GM12891 (cell line): ENCODE measurements around the gene KCNMA1.

ENCODE experiments used
- DNase-seq: peaks from one replicate; pipeline ENCODE4 v3.0.0; 2011; ENCODE audit warnings: low spot score; ENCODE audit not compliant: insufficient read length
- FAIRE-seq: peaks from 2 replicates; lab custom pipeline; 2011; peaks lifted over from hg19 to GRCh38; lab: Jason Lieb, UNC
- PAX5 ChIP-seq: IDR thresholded peaks from 2 replicates; pipeline ENCODE4 v1.6.1; 2011; ENCODE audit warnings: low read length, moderate library complexity, mild to moderate bottlenecking; ENCODE audit not compliant: insufficient read depth, severe bottlenecking
- POLR2A ChIP-seq: IDR thresholded peaks from 2 replicates; pipeline ENCODE4 v1.6.1; 2011; ENCODE audit warnings: low read depth, low read length, control low read depth
- POLR2AphosphoS5 ChIP-seq: IDR thresholded peaks from 2 replicates; pipeline ENCODE4 v1.6.1; 2011; ENCODE audit warnings: low read depth, low read length, control low read depth
- POU2F2 ChIP-seq: IDR thresholded peaks from 2 replicates; pipeline ENCODE4 v1.6.1; 2011; ENCODE audit warnings: low read depth, mild to moderate bottlenecking, control low read depth, low read length, moderate library complexity
- SPI1 ChIP-seq: IDR thresholded peaks from 2 replicates; pipeline ENCODE4 v1.6.1; 2011; ENCODE audit warnings: low read depth, low read length, control low read depth
- TAF1 ChIP-seq: IDR thresholded peaks from 2 replicates; pipeline ENCODE4 v1.6.1; 2011; ENCODE audit warnings: low read depth, low read length, control low read depth

The KCNMA1 gene

DNA sequence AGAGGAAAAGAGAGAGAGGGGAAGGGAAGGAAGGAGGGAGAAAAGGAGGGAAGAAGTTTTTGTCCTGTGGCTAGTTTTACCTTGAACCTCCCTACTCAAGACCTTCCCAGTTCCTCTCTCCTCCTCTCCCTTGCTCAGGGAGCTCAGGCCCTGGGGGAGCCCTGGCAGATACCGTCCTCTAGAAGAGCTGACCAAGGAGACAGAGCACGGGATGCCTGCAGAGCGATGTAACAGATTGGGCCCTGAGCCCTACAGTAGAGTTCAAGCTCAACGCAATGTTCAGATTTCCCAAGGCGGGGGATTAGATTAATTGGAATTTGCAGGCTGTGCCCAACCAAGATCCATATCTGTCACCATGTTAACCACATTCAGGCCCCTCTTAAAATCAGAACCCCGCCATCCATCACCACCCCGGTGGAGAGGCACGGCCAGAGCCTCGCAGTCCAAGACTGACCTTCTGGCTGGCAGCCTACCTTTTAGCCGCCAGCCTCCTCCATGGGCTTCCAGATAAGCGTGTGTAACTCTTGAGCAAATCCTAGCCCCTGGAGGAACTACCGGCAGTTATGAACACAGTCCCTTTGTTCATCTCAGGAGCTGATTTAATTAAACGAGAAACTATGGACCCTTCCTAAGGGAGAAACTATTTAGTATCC, 70.6 kb downstream of the KCNMA1 start:
- FAIRE-seq = no peak
- DNase-seq = no peak
- TF ChIP-seq POU2F2 (no peak), SPI1 (no peak), TAF1 (no peak), POLR2A (no peak), PAX5 (no peak), POLR2AphosphoS5 (no peak)

DNA sequence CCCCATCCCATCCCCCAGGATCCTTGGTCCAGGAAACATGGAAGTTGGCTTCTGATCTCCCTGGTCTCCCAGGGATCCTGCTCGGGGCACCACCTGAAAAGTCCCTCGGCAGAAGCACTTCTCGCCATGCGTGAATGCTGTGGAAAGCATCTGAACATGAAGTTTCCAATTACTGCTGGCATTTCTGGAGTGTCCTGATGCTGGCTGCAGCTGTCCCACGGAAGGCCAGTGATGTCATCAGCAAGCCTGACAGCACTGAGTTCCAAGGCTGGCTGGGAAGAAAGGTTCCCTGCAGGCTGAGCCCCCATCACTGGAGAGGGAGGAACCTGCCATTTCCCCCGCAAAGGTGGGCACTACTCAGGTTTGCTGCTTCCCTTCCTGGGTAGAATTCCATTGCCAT, 71.4 kb downstream of the KCNMA1 start:
- no peak for FAIRE-seq
- no peak for DNase-seq
- TF ChIP-seq POU2F2 (no peak), SPI1 (no peak), PAX5 (no peak), POLR2AphosphoS5 (no peak), TAF1 (no peak), POLR2A (no peak)

DNA sequence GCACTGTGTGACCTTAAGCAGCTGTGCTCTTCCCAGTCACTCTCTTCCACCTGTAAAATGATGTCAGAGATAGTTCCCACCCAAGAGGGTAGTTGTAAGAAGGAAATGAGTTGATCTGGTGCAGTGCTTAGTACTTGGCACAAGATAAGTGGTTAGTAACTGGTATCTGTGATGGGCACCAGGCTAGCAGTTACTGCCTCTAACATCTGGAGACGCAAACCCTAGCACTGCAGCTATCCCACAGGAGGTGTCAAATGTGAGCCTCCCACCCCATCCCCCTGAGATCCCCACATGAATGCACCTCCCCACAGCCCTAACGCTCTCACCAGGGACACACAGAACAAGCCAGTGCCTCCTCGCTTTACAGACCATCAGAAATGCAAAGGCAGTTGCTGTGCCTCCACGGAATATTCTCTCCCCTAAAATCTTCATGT, 72.0 kb downstream of the KCNMA1 start:
- DNase-seq (no peak), FAIRE-seq (no peak)
- TF ChIP-seq POU2F2 (no peak), POLR2AphosphoS5 (no peak), POLR2A (no peak), SPI1 (no peak), TAF1 (no peak), PAX5 (no peak)

DNA sequence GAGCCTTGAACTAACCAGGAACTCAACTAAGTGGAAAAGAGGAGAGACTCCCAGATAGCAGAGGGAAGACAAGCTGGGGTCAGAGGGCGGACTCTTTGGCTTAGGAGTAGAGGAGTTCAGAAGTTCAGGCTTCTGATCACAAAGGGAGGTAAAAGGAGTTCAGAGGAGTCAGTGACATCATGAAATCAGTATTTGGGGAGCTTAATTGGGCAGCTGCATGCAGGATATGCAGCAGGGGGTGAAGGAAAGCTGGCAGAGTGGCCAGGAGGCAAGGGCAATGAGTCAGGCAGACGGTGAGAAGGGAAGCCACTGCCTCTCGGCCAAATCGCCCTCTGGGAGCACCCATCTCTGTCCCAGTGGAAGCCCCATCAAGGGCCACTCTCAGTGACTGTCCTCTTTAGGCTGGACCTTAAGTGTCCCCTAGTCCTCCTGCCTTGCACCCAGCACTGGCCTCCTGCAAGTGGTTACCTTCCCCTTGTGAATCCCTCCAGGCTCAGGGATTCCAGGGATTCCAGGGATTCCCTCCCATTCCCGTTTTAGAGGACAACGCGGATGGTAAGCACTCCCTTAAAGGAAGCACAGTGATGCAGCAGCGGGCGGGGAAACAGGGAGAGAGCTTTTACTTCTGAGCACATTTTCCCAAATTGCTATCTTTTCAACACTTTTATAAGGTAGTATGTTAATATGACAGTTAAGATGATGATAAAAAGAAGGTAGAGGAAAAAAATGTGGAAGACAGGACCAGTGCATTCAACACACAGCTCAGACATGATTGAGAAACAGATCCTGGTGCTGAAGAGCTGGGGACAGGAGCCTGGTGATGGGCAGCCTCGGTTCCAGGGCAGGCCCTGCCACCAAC, 72.6 kb downstream of the KCNMA1 start:
- FAIRE-seq (no peak), DNase-seq (no peak)
- TF ChIP-seq SPI1 (no peak), POLR2A (no peak), TAF1 (no peak), POU2F2 (no peak), PAX5 (no peak), POLR2AphosphoS5 (no peak)

DNA sequence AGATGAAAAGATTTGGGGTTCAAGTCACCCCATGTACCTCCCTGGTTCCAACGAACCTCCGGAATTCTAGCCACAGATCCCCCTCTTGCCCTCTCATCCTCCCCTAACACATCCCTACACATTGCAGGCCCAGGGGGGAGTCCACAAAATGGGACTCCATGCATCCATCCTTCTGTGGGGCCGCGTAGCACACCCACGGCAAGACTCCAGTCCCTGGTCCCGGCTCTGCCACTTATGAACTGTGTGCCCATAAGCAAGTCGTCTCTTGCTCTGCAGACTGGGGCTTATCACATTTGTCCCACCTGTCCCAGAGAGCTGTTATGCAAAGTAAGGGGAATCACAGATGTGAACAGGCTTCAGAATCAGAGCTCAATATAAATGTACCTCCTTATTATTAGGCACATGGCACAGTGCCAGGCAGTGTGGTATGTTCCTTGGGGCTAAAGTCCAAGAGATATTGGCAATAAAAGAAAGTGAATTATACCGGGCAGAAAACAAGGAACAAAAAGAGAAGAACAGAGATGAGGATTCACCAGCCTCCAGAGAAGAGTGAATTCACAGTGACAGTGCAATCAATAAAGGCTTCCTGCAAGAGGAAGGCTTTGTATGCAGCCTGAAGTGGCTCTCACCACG, 73.9 kb downstream of the KCNMA1 start:
- no peak for TF ChIP-seq SPI1
- no peak for TF ChIP-seq TAF1
- no peak for TF ChIP-seq POLR2AphosphoS5
- TF ChIP-seq PAX5 = no peak
- no peak for TF ChIP-seq POLR2A
- no peak for TF ChIP-seq POU2F2
- no peak for DNase-seq
- no peak for FAIRE-seq

DNA sequence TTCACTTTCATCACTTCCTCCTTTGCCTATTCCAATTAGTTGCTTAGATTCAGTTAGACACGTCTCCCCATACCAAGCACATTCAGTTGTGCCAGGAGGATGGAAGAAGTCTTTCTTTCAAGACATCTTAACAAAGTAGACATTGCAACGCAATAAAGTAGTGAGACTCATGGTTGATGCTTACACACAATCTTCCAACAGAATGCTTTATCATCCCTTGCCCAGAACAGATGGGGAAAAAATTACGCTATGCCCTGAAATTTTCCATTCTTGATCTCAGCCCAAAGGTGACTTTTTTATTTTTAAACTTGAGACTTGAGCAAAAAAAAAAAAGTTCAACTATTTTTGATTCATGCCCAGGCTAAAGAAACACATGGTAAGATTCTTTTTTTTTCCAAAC, 74.9 kb downstream of the KCNMA1 start:
- FAIRE-seq (no peak), DNase-seq (no peak)
- no peak for TF ChIP-seq TAF1
- TF ChIP-seq POLR2A = no peak

DNA sequence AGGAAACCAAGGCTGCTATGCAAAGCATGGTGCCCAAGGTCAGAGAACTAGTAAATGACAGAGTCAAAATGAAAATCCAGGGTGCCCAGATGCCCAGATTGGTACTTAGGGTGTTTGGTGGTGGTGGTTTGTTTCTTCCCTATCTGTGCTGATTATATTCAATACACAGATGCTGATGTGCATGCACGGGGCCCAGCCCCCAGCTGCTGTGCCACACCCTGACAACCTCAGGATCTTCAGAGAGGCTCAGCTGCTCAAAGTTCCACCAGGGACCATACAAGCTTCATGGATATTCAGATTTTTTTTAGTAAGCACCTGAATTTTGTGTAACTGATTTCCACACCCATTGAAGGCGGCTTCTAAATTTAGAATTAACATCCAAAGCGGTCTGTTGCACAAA, 75.6 kb downstream of the KCNMA1 start:
- FAIRE-seq = no peak
- no peak for TF ChIP-seq POLR2A
- TF ChIP-seq PAX5 = no peak
- TF ChIP-seq POU2F2 = no peak
- no peak for DNase-seq

DNA sequence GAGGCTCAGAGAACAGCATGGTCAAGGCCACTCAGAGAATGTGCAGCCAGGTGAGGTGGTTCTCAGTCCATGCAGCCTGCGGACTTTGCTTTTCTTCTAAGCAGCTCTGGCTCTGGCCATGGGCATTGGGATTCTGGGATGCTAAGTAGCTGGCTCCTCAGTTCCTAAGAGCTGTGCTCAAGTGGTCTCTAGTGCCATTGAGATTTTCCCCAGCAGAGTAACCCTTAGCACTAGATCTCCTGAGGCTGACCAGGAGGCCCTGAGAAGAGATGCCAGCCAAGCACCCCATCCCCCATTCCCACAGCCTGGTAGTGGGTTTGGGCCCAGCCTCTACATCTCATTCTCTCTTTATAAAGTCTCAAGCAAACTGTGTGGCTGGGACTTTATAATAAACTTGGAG, 77.1 kb downstream of the KCNMA1 start:
- TF ChIP-seq SPI1 (no peak), POLR2A (no peak), POU2F2 (no peak), TAF1 (no peak), POLR2AphosphoS5 (no peak)
- FAIRE-seq (no peak), DNase-seq (no peak)

DNA sequence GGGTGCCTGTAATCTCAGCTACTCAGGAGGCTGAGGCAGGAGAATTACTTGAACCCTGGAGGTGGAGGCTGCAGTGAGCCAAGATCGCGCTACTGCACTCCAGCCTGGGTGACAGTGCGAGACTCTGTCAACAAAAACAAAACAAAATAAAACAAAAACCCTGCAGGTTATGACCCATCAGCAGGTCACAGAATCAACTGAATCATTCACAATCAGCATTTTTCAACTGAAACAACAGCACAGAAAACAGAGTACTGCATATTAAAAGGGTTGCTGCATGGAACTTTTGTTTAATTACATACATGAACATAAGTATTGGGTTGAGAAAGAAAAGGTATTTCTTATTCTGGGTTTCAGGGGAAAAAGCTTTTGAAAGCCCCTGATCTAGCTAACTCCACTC, 77.6 kb downstream of the KCNMA1 start:
- no peak for DNase-seq
- TF ChIP-seq POLR2A (no peak), PAX5 (no peak), POLR2AphosphoS5 (no peak), TAF1 (no peak), SPI1 (no peak), POU2F2 (no peak)
- no peak for FAIRE-seq

DNA sequence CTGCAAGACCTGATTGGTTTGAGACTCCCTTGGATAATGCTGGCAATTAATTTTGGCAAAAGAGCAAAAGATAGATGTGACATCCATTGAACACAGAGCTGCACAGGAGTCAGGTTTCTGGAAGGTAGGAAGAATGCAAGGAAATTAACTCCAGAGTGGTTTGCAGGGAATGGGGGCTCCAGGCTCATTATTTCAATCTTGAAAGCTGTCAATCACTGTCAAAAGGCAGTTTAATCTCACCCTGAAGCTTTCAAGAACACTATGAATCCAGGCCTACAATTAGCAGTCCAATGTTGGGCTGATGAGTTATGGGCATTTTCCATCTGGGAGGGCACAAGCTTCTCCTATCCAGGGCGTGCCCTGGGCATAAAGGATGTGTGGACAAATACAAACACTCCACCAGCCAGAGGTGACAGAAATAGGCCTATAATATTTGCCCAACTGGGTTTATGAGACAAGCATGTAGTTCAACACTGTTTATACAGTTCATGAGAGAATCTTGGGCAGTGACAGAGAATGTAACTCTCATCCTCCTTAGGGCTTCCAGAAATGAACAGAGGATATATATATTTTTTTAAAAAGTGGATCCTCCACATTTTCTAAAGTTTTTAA, 80.5 kb downstream of the KCNMA1 start:
- FAIRE-seq (no peak), DNase-seq (no peak)
- TF ChIP-seq POLR2AphosphoS5 (no peak), PAX5 (no peak), POU2F2 (no peak), SPI1 (no peak), TAF1 (no peak), POLR2A (no peak)
